ENCODE results near the gene HOXD8.

GRCh38 chr2:176137252-176137580 is 7.7 kb downstream of the HOXD8 start:
- TF ChIP-seq TAF1 (IDR thresholded peaks at IDR 0.05; ENCODE audit: borderline replicate concordance, insufficient read depth, low read length), result no peak
- TF ChIP-seq FOXP2 (optimal IDR thresholded peaks at IDR 0.05; ENCODE audit: borderline replicate concordance, extremely low read depth, extremely low read length, insufficient read depth), result no peak
